HG03196 (cell line): ENCODE results near the gene KMT2D.

Experiments used
- ATAC-seq: cut with Tn5 transposase; IDR thresholded peaks from one replicate; pipeline ENCODE4 v1.9.1; 2021; ENCODE audit not compliant: unreplicated experiment

Gene KMT2D

GRCh38 chr12:49060237-49061156 lies at the start of gene KMT2D:
TSS of gene KMT2D (minus strand) at chr12:49060794. CDS start at chr12:49055324, 5,470 bp downstream.
- ATAC-seq, result peak; percentile 44

- no peak for ATAC-seq
Measured at GRCh38 chr12:49109641-49110463, 49.3 kb upstream of the KMT2D start.

- no peak for ATAC-seq
Measured at GRCh38 chr12:49108958-49109404, 48.4 kb upstream of the KMT2D start.

GRCh38 chr12:49105504-49106084 lies 45.0 kb upstream of the KMT2D start:
- ATAC-seq, result no peak

GRCh38 chr12:49104822-49105221 lies 44.2 kb upstream of the KMT2D start:
- no peak for ATAC-seq

GRCh38 chr12:49100380-49100779 lies 39.8 kb upstream of the KMT2D start:
- ATAC-seq, result no peak

- ATAC-seq, result no peak
Measured at GRCh38 chr12:49098703-49099102, 38.1 kb upstream of the KMT2D start.

- no peak for ATAC-seq
Measured at GRCh38 chr12:49098035-49098451, 37.4 kb upstream of the KMT2D start.

- ATAC-seq, result no peak
Measured at GRCh38 chr12:49097381-49097780, 36.8 kb upstream of the KMT2D start.

- no peak for ATAC-seq
Measured at GRCh38 chr12:49094975-49095365, 34.4 kb upstream of the KMT2D start.

GRCh38 chr12:49094160-49094974 lies 33.8 kb upstream of the KMT2D start, which contains the start of gene DHH:
TSS of gene DHH (minus strand) at chr12:49094801. CDS start at chr12:49094512, 289 bp downstream.
- ATAC-seq, result no peak

GRCh38 chr12:49093792-49094159 lies 33.2 kb upstream of the KMT2D start:
- ATAC-seq, result no peak

GRCh38 chr12:49092816-49093406 lies 32.3 kb upstream of the KMT2D start:
- ATAC-seq, result no peak

GRCh38 chr12:49092086-49092815 lies 31.7 kb upstream of the KMT2D start:
- no peak for ATAC-seq

GRCh38 chr12:49091836-49092085 lies 31.2 kb upstream of the KMT2D start:
- no peak for ATAC-seq

GRCh38 chr12:49091056-49091835 lies 30.7 kb upstream of the KMT2D start:
- ATAC-seq, result no peak

GRCh38 chr12:49089821-49090773 lies 29.5 kb upstream of the KMT2D start:
- no peak for ATAC-seq

- no peak for ATAC-seq
Measured at GRCh38 chr12:49088932-49089330, 28.3 kb upstream of the KMT2D start.
